Measurements from ENCODE around the gene RCOR1.

Gene RCOR1

DNA sequence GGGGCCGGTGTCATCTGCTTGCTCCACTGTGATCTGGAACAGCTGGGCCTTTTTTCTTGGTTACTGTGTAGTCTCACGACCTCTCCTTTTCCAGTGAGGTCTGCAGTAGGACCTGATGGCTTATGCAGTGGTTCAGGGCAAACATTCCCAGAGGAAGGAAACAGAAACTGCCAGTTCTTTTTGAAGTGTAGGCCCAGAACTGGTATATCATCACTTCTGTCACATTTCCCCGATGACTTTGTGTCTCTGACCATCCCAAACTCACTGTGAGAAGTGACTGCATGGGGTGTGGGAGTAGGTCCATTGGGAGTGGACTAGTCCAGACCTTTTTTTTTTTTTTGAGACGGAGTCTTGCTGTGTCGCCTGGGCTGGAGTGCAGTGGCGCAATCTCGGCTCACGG lies 38.4 kb downstream of the RCOR1 start:
- no peak for TF ChIP-seq POLR2AphosphoS5 (IDR thresholded peaks at IDR 0.05; ENCODE audit: low read depth, low read length)
- no peak for TF ChIP-seq FOXP2 (optimal IDR thresholded peaks at IDR 0.05; ENCODE audit: borderline replicate concordance, extremely low read depth, extremely low read length, insufficient read depth)
- TF ChIP-seq TAF1 (IDR thresholded peaks at IDR 0.05; ENCODE audit: borderline replicate concordance, insufficient read depth, low read length): no peak
- TF ChIP-seq REST (IDR thresholded peaks at IDR 0.05; ENCODE audit: insufficient read depth in 1 of 2, low read depth in 2 of 2, low read length in 2 of 2): no peak
- TF ChIP-seq SIN3A (IDR thresholded peaks at IDR 0.05; ENCODE audit: borderline replicate concordance, insufficient read depth, low read length): no peak

- TF ChIP-seq FOXP2 (optimal IDR thresholded peaks at IDR 0.05; ENCODE audit: borderline replicate concordance, extremely low read depth, extremely low read length, insufficient read depth) (no peak), REST (IDR thresholded peaks at IDR 0.05; ENCODE audit: insufficient read depth in 1 of 2, low read depth in 2 of 2, low read length in 2 of 2) (no peak), TAF1 (IDR thresholded peaks at IDR 0.05; ENCODE audit: borderline replicate concordance, insufficient read depth, low read length) (no peak), POLR2AphosphoS5 (IDR thresholded peaks at IDR 0.05; ENCODE audit: low read depth, low read length) (no peak), SIN3A (IDR thresholded peaks at IDR 0.05; ENCODE audit: borderline replicate concordance, insufficient read depth, low read length) (no peak)
These were observed 41.6 kb downstream of the RCOR1 start for GRCh38 chr14:102633906-102634595.

GRCh38 chr14:102644523-102644922 lies 52.1 kb downstream of the RCOR1 start:
- TF ChIP-seq POLR2AphosphoS5 (IDR thresholded peaks at IDR 0.05; ENCODE audit: low read depth, low read length) (no peak), SIN3A (IDR thresholded peaks at IDR 0.05; ENCODE audit: borderline replicate concordance, insufficient read depth, low read length) (no peak), FOXP2 (optimal IDR thresholded peaks at IDR 0.05; ENCODE audit: borderline replicate concordance, extremely low read depth, extremely low read length, insufficient read depth) (no peak), REST (IDR thresholded peaks at IDR 0.05; ENCODE audit: insufficient read depth in 1 of 2, low read depth in 2 of 2, low read length in 2 of 2) (no peak)

DNA sequence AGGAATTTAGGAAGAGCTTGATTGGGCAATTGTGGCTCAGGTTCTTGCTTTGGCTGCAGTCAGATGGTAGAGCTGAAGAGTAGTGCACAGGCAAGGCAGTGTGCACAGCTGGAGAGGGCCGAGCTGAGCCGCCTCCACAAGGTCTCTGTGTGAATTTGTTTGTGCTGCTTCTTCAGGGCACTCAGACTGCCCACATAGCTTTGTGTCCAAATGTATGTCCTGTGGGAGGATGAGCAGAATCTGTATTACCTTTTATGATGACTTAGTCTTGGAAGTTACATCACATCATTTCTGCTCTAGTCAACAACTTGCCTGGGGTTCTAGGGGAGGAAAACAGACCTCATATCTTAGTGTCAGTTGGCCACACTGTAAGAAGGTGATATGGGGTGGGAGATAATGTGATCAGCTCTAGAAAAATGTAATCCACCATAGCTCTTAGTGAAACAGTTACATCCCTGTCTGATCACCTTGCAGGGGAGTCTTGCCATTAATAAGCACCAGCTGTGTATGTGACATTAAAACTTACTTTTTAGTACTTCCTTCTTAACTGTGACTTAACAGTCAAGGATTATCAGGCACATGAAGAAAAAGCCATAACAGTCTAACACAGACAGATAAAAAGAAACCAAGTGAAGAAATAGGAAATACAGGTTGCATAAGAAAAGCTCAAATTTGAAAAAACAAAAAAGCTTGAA lies 53.4 kb downstream of the RCOR1 start:
- no peak for TF ChIP-seq POLR2AphosphoS5 (IDR thresholded peaks at IDR 0.05; ENCODE audit: low read depth, low read length)
- no peak for TF ChIP-seq TAF1 (IDR thresholded peaks at IDR 0.05; ENCODE audit: borderline replicate concordance, insufficient read depth, low read length)
- no peak for TF ChIP-seq REST (IDR thresholded peaks at IDR 0.05; ENCODE audit: insufficient read depth in 1 of 2, low read depth in 2 of 2, low read length in 2 of 2)
- TF ChIP-seq SIN3A (IDR thresholded peaks at IDR 0.05; ENCODE audit: borderline replicate concordance, insufficient read depth, low read length): no peak
